Measurements from ENCODE around the gene BTG1.
"Not testable (repeated sequence)": the region's sequence is repeated elsewhere in the genome, so short reads cannot be mapped to it uniquely, and the experiment has no call there.

Gene BTG1

DNA sequence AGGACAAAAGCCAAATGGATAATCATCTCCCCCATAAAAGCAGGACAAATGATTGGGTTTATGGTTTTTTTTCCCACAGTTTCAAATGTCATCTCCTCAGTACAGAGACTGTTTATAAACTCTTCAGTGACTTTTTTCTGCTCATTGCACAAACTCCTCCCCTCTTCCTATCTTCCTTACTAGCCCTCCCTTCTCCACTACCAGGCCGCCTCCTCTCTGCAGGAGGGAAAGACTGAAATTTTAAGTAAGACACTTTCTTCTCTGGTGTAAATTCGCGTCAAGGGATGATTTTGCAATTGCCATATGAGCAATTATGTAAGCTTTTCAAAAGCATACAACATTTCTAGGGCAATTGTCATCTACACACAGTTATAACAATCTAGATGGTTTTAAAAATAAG, 37.0 kb downstream of the BTG1 start:
- in situ Hi-C loops (cut with MboI; ENCODE audit: low pct_unique_long_range_greater_than_20kb, low sequenced_read_pairs) = no loop called here
- no peak for DNase-seq

DNA sequence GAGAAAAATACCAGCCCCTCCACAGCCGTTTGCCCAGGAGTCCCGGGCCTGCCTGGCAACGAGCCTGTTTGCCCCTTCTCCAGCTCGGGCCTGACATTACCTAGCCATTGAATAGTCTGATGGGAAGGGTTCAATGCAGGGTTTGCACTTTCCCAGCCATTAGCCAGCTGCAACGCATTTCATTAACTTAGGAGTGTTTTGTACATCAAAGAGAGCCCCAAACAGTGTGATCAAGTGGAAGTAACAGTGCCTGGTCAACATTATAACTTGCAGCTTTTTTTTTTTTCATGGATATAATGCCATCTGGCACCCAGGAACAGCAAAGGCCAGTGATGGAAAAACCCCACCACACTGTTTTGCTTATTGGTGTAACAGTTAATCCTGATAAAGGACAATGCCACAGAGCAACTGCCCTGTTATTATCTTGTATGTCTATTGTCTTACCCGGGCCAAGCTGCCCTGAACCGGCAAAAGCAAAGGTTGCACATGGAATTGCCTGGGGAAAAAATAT, 38.0 kb downstream of the BTG1 start:
- in situ Hi-C loops (cut with MboI; ENCODE audit: low pct_unique_long_range_greater_than_20kb, low sequenced_read_pairs) = no loop called here
- DNase-seq = no peak

DNA sequence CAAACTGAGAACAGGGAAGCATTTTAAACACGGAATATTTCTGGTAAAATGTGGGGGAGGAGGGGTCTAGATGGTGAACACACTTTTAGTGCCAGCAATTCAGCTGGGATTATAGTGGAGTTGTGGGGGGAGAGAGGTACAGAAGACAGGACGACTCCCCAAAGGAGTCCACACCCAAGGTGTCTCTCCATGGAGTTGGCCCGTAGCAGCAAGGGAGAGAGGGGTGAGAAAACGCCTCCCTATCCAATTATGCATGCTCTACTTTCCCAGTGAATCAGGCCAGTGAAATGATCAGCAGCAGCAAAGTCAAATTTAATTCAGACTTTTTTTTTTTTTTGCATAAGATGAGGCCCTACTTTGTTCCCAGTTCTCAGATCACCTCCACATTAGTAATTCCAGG, 38.6 kb downstream of the BTG1 start:
- no peak for DNase-seq
- in situ Hi-C loops (cut with MboI; ENCODE audit: low pct_unique_long_range_greater_than_20kb, low sequenced_read_pairs) = no loop called here

DNA sequence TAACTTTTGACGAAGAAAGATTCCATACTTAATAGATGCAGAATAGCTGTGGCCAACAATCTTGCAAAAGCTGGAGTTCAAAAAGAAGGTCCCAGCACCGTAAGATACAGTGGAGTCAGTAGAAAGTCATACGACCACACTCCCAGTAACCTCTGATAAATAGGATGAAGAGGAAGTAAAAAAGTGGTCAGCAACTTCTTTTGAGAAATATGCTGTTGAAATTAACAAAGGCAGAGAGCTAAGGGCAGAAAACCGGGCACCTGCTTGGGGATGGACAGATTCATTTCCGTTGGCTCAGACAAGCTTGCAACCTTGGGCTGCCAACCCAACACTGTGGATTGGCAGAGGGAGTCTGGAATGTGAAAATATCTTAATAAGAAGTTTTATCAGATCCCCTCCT, 40.0 kb downstream of the BTG1 start:
- peak; percentile 10 for DNase-seq
- in situ Hi-C loops (cut with MboI; ENCODE audit: low pct_unique_long_range_greater_than_20kb, low sequenced_read_pairs) = no loop called here

DNA sequence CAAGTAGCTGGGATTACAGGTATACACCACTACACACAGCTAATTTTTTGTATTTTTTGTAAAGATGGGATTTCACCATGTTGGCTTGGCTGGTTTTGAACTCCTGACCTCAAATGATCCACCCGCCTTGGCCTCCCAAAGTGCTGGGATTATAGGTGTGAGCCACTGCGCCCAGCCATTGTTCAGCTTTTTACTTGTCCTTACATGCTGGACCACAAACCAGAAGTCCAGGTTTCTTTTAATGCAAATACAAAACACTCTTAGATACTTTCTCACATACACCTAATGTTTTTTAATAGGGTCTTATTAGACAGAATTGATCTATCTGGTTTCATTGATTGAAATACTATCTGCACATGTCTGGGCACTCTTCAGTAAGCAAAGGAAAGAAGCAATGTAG, 40.5 kb downstream of the BTG1 start:
- in situ Hi-C loops (cut with MboI; ENCODE audit: low pct_unique_long_range_greater_than_20kb, low sequenced_read_pairs) = no loop called here
- DNase-seq = no peak

DNA sequence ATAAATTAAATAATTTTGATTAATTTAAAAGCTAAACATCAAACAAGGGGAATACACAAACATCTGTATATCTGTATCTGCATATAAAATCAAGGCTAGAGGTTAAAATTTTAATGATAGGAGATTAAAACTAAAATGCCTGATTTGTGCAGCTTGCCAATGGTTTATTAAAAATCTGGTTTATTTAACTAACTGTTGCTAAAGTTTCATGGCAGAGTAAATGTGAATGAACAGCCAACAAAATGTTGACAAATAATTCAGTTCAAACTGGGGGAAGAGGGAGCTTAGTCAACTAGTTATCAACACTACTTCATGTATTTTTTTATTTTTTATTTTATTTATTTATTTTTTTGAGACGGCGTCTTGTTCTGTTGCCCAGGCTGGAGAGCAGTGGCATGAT, 43.0 kb downstream of the BTG1 start:
- DNase-seq = no peak
- in situ Hi-C loops (cut with MboI; ENCODE audit: low pct_unique_long_range_greater_than_20kb, low sequenced_read_pairs) = no loop called here

DNA sequence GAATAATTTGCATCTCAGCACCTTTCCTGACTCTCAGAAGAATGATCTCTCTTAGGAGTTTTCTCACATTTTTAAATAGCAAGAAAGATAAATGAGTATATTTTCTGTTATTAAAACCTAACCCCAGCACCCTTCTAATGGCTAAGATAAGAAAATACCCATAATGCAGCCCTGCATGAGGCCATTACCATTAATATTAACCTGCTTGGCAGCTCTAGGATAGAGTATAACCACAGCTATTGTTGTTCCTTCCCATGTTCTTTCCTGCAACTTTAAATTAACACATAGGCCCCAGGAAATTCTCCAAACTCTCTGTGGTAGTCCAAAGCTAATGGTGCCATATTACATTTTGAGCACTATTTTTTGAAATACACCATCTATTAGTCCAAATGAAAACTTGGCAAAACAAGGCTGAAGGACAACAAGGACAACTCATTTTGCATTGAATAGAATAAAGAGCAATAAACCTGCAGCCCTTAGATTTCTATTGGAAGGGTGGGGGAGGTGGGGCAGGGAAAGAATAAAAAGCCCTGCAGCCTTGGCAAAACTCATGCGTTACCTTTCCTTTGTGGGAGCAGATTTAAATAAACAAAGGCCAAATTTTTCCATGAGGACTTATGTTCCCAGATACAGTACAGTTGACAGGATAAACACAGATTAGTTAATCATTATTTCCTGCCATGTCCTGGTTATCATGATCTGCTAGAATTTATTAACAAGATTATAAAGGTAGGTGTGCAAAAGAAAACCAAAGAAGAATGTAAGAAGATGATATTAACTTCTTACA, 46.9 kb downstream of the BTG1 start:
- in situ Hi-C loops (cut with MboI; ENCODE audit: low pct_unique_long_range_greater_than_20kb, low sequenced_read_pairs) = no loop called here
- DNase-seq = no peak

DNA sequence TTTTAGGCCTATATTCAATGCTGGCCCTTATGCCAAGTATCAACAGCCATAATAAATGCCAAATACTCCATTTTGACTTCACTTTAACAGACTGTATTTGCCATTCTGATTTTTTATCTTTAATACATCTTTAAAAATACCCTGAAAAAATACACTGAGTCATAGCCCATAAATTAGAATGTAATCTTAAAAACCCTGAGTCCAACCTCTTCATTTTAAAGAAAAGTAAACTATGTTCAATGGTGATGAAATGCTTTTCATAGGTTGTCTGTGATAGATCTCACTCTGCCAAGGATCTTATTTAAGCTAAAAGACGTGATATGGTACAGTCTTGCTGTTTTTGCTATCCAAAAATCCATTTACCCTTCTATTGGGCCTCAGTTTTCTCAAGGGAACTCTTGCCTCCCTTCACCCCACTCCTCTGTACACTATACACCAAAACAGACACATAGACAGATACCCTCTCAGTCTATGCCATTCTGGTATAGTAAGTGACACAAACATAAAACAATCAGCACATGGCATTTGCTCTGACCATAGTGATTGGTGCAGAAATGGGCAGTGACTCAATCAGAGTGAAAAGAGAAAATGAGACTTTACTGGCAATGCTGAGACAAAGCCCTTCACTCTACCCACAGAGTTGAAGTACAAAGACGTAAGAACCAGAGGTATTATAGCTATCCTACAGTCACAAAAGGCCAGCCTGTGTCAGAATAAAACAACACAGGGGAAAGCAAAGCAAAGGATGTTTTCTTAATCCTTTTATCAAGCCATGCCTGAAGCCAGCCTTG, 49.1 kb downstream of the BTG1 start:
- in situ Hi-C loops (cut with MboI; ENCODE audit: low pct_unique_long_range_greater_than_20kb, low sequenced_read_pairs) = no loop called here
- DNase-seq = no peak

DNA sequence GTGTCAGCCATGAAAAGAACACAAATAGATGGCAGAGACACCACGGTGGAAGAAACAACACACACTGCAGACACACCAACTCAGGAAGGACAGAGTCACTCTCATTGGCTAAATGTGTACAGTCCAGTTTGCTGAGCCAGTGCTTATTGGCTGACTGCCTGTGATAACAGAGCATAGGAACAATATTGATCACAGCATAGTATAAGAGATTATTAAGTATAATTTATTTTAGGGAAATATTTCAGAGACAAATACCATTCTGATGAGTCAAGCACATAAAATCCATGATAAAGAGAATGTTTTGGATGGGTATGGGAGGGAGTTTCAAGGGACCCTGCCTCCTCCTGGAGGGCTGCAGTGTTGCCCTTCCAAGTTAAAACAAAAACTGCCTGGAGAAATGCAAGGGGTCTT, 50.9 kb downstream of the BTG1 start:
- in situ Hi-C loops (cut with MboI; ENCODE audit: low pct_unique_long_range_greater_than_20kb, low sequenced_read_pairs) = no loop called here
- DNase-seq = no peak

DNA sequence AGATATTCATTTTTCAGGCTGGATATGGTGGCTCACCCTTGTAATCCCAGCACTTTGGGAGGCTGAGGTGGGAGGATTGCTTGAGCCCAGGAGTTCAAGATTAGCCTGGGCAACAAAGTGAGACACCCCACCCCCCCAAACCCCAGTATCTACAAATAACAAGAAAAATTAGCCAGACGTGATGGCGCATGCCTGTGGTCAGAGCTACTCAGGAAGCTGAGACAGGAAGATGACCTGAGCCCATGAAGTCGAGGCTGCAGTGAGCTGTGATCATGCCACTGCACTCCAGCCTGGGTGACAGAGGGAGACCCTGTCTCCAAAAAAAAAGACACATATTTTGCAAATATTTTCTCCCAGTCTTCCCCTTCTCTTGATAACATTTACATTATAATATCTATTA, 51.3 kb downstream of the BTG1 start:
- in situ Hi-C loops (cut with MboI; ENCODE audit: low pct_unique_long_range_greater_than_20kb, low sequenced_read_pairs); DNase-seq: not testable (repeated sequence)

Data from KBM-7 (cell line).